HL-60 (cell line): ENCODE results near the gene CYP26B1.

ENCODE experiments used
- DNase-seq, 2 experiments: peaks; one replicate each; pipeline ENCODE4 v3.0.0-alpha.2; 2010 to 2020; ENCODE audit warnings: low read depth in 1 of 2, low spot score in 1 of 2
- H3K27ac ChIP-seq: fragments of 250-450 bp; sonication (Bioruptor Pico); replicated peaks from 2 replicates; pipeline ENCODE4 v1.5.1; 2020; ENCODE audit warnings: mild to moderate bottlenecking, moderate library complexity
- H3K27me3 ChIP-seq: fragments of 250-450 bp; sonication (Bioruptor Pico); 2 replicates; pipeline ENCODE4 v1.5.1; 2021; ENCODE audit warnings: mild to moderate bottlenecking, moderate library complexity; ENCODE audit not compliant: insufficient read depth, poor library complexity, severe bottlenecking
- H3K4me3 ChIP-seq: replicated peaks from 2 replicates; pipeline ENCODE4 v1.5.1; 2011; ENCODE audit warnings: mild to moderate bottlenecking, control low read depth, low read length; ENCODE audit not compliant: insufficient read depth
- GABPA ChIP-seq: IDR thresholded peaks from 2 replicates; pipeline ENCODE4 v1.6.1; 2012; ENCODE audit warnings: low read depth
- POLR2AphosphoS5 ChIP-seq: IDR thresholded peaks from 2 replicates; pipeline ENCODE4 v1.6.1; 2012; ENCODE audit warnings: low read depth
- SPI1 ChIP-seq: IDR thresholded peaks from 2 replicates; pipeline ENCODE4 v1.6.1; 2012; ENCODE audit warnings: low read depth, mild to moderate bottlenecking, borderline replicate concordance
- TF ChIP-seq, protein P1 (sequence below): IDR thresholded peaks from 2 replicates; pipeline ENCODE4 v1.6.1; 2012; ENCODE audit warnings: low read depth; ENCODE audit not compliant: insufficient replicate concordance
- TF ChIP-seq, protein P2 (sequence below): IDR thresholded peaks from one replicate; pipeline ENCODE4 v1.5.1; 2011; ENCODE audit warnings: low read length, control low read depth, inconsistent platforms; ENCODE audit not compliant: insufficient read depth

Gene CYP26B1

DNA sequence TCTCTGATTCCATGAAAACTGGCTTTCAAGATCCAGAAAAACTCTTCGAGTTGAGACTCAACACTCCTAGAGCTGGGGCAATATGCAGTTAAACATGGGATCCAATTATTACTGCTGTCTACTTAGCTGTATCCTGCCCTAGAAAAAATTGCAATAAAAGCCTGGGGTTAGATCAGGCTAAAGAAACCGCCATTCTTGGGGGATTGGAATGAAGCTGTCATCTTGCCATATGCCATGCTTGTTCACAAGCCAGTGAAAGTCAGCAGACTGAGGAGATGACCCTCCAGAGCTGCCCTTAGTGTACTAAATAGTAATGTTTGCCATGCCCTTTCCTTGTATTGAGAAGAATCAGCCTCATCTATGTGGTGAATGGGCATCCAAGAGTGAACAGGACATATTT lies 30.9 kb upstream of the CYP26B1 start:
- H3K4me3 ChIP-seq = no peak overlapping the region
- H3K27me3 ChIP-seq = no peaks in the 10 kb centered on the region
- no peak for DNase-seq
- no peak overlapping the region for H3K27ac ChIP-seq
- TF ChIP-seq, protein P1, sequence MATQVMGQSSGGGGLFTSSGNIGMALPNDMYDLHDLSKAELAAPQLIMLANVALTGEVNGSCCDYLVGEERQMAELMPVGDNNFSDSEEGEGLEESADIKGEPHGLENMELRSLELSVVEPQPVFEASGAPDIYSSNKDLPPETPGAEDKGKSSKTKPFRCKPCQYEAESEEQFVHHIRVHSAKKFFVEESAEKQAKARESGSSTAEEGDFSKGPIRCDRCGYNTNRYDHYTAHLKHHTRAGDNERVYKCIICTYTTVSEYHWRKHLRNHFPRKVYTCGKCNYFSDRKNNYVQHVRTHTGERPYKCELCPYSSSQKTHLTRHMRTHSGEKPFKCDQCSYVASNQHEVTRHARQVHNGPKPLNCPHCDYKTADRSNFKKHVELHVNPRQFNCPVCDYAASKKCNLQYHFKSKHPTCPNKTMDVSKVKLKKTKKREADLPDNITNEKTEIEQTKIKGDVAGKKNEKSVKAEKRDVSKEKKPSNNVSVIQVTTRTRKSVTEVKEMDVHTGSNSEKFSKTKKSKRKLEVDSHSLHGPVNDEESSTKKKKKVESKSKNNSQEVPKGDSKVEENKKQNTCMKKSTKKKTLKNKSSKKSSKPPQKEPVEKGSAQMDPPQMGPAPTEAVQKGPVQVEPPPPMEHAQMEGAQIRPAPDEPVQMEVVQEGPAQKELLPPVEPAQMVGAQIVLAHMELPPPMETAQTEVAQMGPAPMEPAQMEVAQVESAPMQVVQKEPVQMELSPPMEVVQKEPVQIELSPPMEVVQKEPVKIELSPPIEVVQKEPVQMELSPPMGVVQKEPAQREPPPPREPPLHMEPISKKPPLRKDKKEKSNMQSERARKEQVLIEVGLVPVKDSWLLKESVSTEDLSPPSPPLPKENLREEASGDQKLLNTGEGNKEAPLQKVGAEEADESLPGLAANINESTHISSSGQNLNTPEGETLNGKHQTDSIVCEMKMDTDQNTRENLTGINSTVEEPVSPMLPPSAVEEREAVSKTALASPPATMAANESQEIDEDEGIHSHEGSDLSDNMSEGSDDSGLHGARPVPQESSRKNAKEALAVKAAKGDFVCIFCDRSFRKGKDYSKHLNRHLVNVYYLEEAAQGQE = no peak
- TF ChIP-seq GABPA (no peak), SPI1 (no peak), POLR2AphosphoS5 (no peak)
- TF ChIP-seq, protein P2, sequence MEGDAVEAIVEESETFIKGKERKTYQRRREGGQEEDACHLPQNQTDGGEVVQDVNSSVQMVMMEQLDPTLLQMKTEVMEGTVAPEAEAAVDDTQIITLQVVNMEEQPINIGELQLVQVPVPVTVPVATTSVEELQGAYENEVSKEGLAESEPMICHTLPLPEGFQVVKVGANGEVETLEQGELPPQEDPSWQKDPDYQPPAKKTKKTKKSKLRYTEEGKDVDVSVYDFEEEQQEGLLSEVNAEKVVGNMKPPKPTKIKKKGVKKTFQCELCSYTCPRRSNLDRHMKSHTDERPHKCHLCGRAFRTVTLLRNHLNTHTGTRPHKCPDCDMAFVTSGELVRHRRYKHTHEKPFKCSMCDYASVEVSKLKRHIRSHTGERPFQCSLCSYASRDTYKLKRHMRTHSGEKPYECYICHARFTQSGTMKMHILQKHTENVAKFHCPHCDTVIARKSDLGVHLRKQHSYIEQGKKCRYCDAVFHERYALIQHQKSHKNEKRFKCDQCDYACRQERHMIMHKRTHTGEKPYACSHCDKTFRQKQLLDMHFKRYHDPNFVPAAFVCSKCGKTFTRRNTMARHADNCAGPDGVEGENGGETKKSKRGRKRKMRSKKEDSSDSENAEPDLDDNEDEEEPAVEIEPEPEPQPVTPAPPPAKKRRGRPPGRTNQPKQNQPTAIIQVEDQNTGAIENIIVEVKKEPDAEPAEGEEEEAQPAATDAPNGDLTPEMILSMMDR = no peak

DNA sequence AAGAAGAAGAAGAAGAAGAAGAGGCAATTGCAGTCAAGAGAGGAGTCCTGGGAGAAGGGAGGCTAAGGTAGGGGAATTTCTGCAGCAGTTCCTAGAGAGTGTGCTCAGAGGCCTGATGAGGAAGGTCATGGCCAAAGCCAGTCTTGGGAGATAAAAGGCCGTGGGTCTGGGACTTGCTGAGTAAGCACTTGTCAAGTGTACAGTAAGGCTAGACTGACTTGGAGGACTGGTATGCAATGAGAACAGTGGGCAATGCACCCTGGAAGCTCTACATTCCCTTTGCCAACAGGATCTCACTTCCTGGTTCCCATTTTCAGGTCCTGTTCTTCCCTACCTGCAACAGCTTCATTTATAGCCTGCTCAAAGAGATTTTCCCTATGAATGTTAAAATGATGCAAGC lies 28.6 kb upstream of the CYP26B1 start:
- TF ChIP-seq, protein P2 = no peak
- TF ChIP-seq, protein P1 = no peak
- TF ChIP-seq POLR2AphosphoS5 (no peak), GABPA (no peak), SPI1 (no peak)

DNA sequence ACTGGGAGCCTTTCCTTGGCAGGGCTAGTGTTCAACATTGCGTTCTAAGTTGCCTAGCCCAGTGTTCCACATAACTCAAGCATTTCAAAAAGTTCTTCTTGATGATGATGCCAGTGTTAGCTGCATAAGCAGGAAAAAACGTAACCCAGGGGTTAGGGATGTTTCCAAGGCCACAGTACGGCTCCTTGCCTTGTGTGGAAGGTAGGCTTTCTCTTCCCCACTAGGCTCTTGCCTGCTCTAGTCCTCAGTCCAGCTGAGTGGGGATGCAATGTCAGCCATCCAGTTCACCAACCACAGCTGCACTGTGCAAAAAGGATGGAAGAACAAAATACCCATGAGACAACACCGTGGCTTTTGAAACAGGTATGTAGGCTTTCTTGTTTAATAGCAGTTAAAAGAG lies 28.0 kb upstream of the CYP26B1 start:
- DNase-seq = no peak
- Histone ChIP-seq H3K27me3 (no peaks in the 10 kb centered on the region), H3K4me3 (no peak overlapping the region), H3K27ac (no peak overlapping the region)
- TF ChIP-seq, protein P2 = no peak
- TF ChIP-seq GABPA (no peak), SPI1 (no peak), POLR2AphosphoS5 (no peak)
- TF ChIP-seq, protein P1 = no peak

More for the DNA sequence above, 28.6 kb upstream of the CYP26B1 start:
- DNase-seq = no peak
- H3K27me3 ChIP-seq = no peaks in the 10 kb centered on the region
- no peak overlapping the region for H3K4me3 ChIP-seq
- H3K27ac ChIP-seq = no peak overlapping the region
